Neutrophil (primary cell): ENCODE results near the gene ARL3.

Experiments used
- H3K27ac ChIP-seq: fragments of 200-600 bp; sonication (generic); 2 replicates; pipeline ENCODE4 v1.5.1; 2016; ENCODE audit warnings: mild to moderate bottlenecking, moderate library complexity
- H3K27me3 ChIP-seq: fragments of 200-600 bp; sonication (generic); 2 replicates; pipeline ENCODE4 v1.6.0; 2016; ENCODE audit warnings: mild to moderate bottlenecking
- H3K36me3 ChIP-seq: fragments of 200-600 bp; sonication (generic); 2 replicates; pipeline ENCODE4 v1.5.1; 2017
- H3K4me1 ChIP-seq, 2 experiments: fragments of 200-600 bp in 1 of 2; sonication (generic) in 1 of 2; 1 replicate in 1 of 2; 2 replicates in 1 of 2; pipeline versions ENCODE4 v1.5.1 to v1.6.1; 2013 to 2016; ENCODE audit warnings: low read depth in 1 of 2, low read length in 1 of 2, mild to moderate bottlenecking in 1 of 2, moderate library complexity in 1 of 2; ENCODE audit not compliant: control insufficient read depth in 1 of 2, insufficient read depth in 1 of 2
- H3K4me3 ChIP-seq, 2 experiments: fragments of 200-600 bp in 1 of 2; sonication (generic) in 1 of 2; 1 replicate in 1 of 2; 2 replicates in 1 of 2; pipeline ENCODE4 v1.5.1; 2013 to 2016; ENCODE audit warnings: low read depth in 1 of 2, low read length in 1 of 2, mild to moderate bottlenecking in 1 of 2, moderate library complexity in 1 of 2
- H3K9me3 ChIP-seq: fragments of 200-600 bp; sonication (generic); 2 replicates; pipeline ENCODE4 v1.5.1; 2016
- CTCF ChIP-seq: fragments of 200-600 bp; sonication (generic); IDR thresholded peaks from 2 replicates; pipeline ENCODE4 v1.5.1; 2016; ENCODE audit warnings: antibody characterized with exemption

Gene ARL3

GRCh38 chr10:102741726-102742237, 27.6 kb upstream of the ARL3 start:
- H3K9me3 ChIP-seq, result no peaks in the 10 kb centered on the region
- no peak overlapping the region for H3K4me3 ChIP-seq
- H3K4me1 ChIP-seq, result peaks cover 37 to 42% of the 10 kb centered on the region in 2 experiments

GRCh38 chr10:102740229-102740628, 26.0 kb upstream of the ARL3 start:
- Histone ChIP-seq H3K36me3 (no peaks in the 10 kb centered on the region), H3K4me1 (peaks cover 28 to 33% of the 10 kb centered on the region in 2 experiments), H3K9me3 (no peaks in the 10 kb centered on the region), H3K27me3 (no peaks in the 10 kb centered on the region), H3K27ac (no peak overlapping the region), H3K4me3 (no peak overlapping the region)
- no peak for TF ChIP-seq CTCF

More at GRCh38 chr10:102741726-102742237, 27.6 kb upstream of the ARL3 start:
- H3K36me3 ChIP-seq, result no peaks in the 10 kb centered on the region
- TF ChIP-seq CTCF, result no peak
- no peaks in the 10 kb centered on the region for H3K27me3 ChIP-seq
- H3K27ac ChIP-seq, result no peak overlapping the region

GRCh38 chr10:102738692-102739121, 24.5 kb upstream of the ARL3 start:
- Histone ChIP-seq H3K27me3 (no peaks in the 10 kb centered on the region), H3K9me3 (no peaks in the 10 kb centered on the region), H3K27ac (peak overlapping the region; percentile 67), H3K4me1 (peaks cover 15 to 19% of the 10 kb centered on the region in 2 experiments), H3K4me3 (no peak overlapping the region), H3K36me3 (no peaks in the 10 kb centered on the region)
- TF ChIP-seq CTCF, result no peak

GRCh38 chr10:102735065-102735562, 20.9 kb upstream of the ARL3 start:
- no peak for TF ChIP-seq CTCF
- no peaks in the 10 kb centered on the region for H3K9me3 ChIP-seq
- no peaks in the 10 kb centered on the region for H3K36me3 ChIP-seq
- H3K27ac ChIP-seq, result no peak overlapping the region
- H3K4me3 ChIP-seq, result no peak overlapping the region
- H3K27me3 ChIP-seq, result no peaks in the 10 kb centered on the region
- H3K4me1 ChIP-seq, result peaks cover 11 to 14% of the 10 kb centered on the region in 2 experiments

- no peak for TF ChIP-seq CTCF
- H3K4me3 ChIP-seq, result no peak overlapping the region
- no peaks in the 10 kb centered on the region for H3K9me3 ChIP-seq
These were observed 18.5 kb upstream of the ARL3 start for GRCh38 chr10:102732661-102733060.

More at GRCh38 chr10:102732661-102733060, 18.5 kb upstream of the ARL3 start:
- Histone ChIP-seq H3K27me3 (no peaks in the 10 kb centered on the region), H3K27ac (no peak overlapping the region), H3K4me1 (peaks cover 0 to 5% of the 10 kb centered on the region in 2 experiments), H3K36me3 (no peaks in the 10 kb centered on the region)
